Brain pericyte (primary cell): ENCODE measurements around the gene OR11H12.
"Not testable (repeated sequence)": the region's sequence is repeated elsewhere in the genome, so short reads cannot be mapped to it uniquely, and the experiment has no call there.

Source experiments
- DNase-seq: peaks from one replicate; pipeline ENCODE4 v3.0.0-alpha.2; 2012; ENCODE audit warnings: low read depth, low spot score

The OR11H12 gene, protein sequence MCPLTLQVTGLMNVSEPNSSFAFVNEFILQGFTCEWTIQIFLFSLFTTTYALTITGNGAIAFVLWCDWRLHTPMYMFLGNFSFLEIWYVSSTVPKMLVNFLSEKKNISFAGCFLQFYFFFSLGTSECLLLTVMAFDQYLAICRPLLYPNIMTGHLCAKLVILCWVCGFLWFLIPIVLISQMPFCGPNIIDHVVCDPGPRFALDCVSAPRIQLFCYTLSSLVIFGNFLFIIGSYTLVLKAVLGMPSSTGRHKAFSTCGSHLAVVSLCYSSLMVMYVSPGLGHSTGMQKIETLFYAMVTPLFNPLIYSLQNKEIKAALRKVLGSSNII

GRCh38 chr14:18600817-18601216 lies at the start of gene OR11H12:
TSS of gene OR11H12 (plus strand) at chr14:18601117. CDS start at chr14:18601117, 0 bp downstream.
- DNase-seq: not testable (repeated sequence)

- DNase-seq: not testable (repeated sequence)
Measured at GRCh38 chr14:18582908-18583307, 18.0 kb upstream of the OR11H12 start.

- DNase-seq: not testable (repeated sequence)
Measured at GRCh38 chr14:18626610-18627213, 25.8 kb downstream of the OR11H12 start.

GRCh38 chr14:18636066-18636465 lies 35.1 kb downstream of the OR11H12 start:
- not testable (repeated sequence) for DNase-seq

DNA sequence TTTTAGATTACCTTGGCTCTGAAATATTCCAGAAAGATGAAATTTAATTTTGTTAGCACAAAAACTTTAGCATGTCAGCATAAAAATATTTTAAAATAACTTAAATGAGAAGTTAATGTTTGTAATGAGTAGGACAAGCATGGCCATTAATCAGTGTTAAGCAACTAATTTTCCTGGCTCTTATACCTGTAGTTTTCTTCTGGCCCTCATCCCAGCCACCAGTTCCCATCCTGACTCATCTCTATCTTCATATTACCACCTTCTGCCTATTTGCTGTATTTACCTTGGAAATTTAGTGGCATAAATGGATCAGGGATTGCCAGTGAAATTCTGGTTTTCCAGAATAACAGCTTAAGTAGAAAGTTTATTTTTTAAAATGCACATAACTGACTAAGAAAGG lies 37.1 kb downstream of the OR11H12 start:
- not testable (repeated sequence) for DNase-seq

DNA sequence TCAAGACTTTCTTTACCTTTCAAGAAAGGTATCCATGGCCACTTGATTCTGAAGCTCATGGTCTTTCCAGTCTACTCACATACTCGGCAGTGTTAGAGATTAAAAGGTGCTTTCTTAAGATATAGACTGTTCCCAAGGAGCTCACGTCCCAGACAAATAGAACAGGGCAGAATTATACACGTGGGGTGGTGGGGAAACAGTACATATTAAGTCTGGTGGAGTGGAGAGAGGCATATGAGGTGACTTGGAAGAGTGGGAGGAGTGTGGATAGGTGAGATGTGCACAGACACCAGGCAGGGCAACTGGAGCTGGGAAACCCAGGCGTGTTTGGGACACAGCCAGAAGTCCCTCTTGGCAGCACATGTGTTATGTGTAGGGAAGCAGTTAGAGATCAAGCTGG lies 37.9 kb downstream of the OR11H12 start:
- DNase-seq: not testable (repeated sequence)

- DNase-seq: not testable (repeated sequence)
Measured at GRCh38 chr14:18646075-18646730, 45.3 kb downstream of the OR11H12 start.
